HuH-7.5 (cell line): ENCODE results near the gene RGS9.

Experiments used
- DNase-seq: peaks from one replicate; pipeline ENCODE4 v3.0.0; 2011; ENCODE audit warnings: low spot score

The RGS9 gene

DNA sequence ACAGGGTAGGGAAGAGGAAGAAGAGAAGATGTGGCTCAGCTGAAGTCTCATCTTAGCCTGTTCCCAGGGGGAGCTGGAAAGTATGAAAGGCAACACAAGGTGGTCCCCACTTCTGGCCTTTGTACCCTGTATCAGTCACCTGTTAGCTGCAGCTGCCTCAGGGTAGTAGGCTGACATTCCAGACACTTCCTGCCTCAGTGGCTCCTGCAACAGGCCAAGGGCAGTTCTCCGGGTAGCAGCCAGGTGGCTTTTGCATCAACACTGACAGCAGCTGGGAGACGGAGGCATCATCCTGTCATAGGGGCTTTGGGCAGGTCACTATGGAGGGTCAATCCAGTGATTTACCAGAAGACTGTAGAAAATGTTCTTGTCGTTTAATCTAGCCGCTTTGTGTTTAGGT, 124.0 kb downstream of the RGS9 start:
- no peak for DNase-seq

DNA sequence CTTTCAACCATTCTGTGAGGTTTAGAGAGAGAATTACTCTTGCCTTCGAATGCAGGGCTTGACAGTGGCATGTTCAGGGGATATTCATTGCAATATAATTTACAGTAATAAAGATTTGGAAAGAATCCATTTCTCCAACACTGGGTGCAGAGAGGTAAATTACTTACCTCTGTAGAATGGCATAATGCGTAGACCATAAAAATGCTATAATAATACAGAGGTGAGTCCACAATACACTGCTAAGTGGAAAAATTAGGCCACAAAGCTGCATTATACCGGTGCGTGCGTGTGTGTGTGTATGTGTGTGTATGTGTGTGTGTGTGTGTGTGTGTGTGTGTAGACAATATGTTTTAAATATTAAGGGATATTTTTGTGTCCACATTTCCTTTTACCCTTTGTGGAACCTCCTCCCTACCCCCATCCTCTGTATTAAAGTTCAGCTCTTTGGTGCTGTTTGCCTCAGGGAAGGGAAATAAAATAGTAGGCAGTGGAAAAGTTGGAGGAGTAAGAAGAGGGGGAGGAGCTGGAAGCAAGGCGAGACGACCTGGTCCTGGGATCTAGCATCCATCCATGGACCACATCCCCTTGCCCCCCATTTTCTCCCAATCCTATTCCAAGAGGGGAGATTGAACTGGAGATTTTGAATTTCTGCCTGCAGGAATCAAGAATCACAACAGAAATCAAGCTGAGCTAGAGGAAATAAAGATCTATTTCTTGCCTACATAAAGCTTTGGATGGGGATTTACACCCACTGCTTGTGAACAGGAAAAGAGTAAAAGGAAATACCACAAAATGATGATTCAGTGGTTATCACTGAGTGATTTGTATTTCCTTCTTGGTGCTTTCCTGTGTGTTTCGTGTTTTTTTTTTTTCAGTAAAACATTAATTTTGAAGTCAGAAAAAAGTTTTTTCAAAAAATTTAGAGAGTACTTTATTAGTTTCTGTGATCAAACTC, 124.8 kb downstream of the RGS9 start:
- DNase-seq: no peak

DNA sequence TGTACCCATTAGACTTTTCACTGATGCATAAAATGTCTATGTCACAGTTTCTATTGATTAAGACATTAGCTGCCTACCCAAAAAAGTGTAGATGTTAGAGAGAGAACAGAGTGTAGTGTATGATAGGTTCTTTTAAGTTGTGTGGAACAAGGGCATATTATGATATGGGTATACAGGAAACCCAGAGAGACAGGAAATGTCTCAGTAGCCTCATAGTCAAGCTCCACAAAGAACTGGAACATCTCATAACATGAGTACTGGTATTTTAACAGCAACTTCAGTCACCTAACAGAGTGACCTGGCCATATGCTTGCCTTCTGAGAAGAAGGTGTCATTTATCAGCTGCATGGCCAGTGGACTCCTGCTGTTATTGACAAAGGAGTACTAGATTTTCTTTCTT, 128.1 kb downstream of the RGS9 start:
- DNase-seq: no peak

DNA sequence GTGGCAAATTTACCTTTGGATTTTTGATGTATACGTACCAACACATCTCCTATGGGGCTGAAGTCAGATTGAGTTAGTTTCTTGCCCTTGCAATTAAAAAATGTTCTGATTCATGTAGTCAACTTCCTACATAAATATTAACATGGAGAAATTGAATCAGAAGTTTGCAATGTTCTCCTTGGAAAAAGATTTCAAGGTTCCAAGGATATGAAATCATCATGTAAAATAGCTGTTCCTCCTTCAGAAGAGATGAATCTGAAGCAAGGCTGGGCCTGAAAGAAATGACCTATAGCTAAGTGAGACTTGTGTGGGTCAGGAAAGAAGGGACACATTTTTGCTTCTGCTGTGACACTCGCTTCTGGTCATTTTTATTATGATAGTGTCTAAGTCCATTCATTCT, 131.7 kb downstream of the RGS9 start:
- no peak for DNase-seq

DNA sequence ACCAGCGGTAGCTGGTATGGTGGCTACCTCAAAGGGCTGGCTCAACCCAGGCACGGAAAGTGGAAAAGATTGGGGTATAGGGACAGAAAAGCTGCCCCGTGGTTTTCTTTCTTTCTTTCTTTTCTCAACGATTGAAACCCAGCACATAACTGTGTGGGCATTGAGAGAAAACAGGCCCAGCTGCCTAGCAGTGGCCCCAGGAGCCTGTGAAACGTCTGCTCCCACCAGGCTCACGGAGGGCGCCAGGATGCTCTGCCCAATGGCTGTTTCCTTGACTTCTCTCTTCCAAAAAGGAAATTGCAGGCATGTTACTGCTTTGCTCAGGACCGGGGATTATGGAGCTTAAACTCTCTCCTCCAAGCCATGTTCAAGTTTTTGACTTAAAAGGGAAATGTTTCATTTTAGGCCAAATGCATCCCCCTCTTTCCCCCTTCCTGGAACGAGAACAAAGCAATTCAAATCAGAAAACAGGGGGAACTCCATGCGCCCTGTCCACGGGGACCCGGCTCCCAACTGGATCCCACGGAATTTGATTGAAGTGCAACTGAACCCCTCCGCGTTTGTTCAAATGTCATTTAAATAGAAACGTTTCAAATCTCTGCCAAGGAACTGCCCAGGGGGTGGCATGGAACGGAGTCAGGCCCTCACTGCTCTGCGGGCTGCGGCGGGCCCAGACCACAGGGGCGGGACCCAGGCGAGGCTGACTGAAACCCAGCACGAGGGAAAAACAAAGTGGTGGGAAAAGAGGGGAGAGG, 133.5 kb downstream of the RGS9 start:
- no peak for DNase-seq

DNA sequence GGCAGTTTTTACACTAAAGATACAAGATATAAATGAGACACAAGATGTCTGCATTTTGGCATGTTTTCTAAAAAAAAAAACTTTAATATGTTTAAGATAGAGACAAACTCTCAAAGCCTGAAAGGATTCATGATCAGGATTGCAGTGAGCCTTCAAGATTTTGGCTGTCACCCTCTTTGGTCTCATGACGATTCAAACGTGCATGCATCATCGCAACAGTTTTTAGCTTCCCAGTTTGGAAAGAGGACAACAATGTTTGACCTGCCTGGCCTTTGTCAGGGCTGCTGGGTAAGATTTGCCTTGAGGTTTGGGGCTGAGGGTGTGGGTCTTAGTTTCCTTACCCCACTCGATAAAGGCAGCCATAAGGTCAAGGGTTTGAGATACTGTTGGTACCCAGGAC, 134.1 kb downstream of the RGS9 start:
- no peak for DNase-seq
